Ascending aorta (tissue), 2 donors: ENCODE results near the gene NCLN. TPM values are rescaled to one million over a fixed set of nuclear protein-coding genes. Genes with fewer than 3 reads are reported as not detected.

Experiments used
- DNase-seq, 2 donors: peaks; one replicate each; pipeline ENCODE4 v3.0.0-alpha.2; 2019; ENCODE audit warnings: low spot score in 2 of 2
- H3K27ac ChIP-seq, 2 donors: fragments of 200-600 bp; sonication (generic); one replicate each; pipeline ENCODE4 v1.5.1; 2016 to 2017; ENCODE audit warnings: mild to moderate bottlenecking in 1 of 2
- H3K27me3 ChIP-seq: fragments of 200-600 bp; sonication (generic); one replicate; pipeline ENCODE4 v1.5.1; 2017
- H3K36me3 ChIP-seq, 2 donors: fragments of 200-600 bp; sonication (generic); one replicate each; pipeline ENCODE4 v1.5.1; 2016
- H3K4me1 ChIP-seq, 2 donors: fragments of 200-600 bp; sonication (generic); one replicate each; pipeline ENCODE4 v1.5.1; 2016 to 2017; ENCODE audit warnings: mild to moderate bottlenecking in 1 of 2
- H3K4me3 ChIP-seq, 2 donors: fragments of 200-600 bp; sonication (generic); one replicate each; pipeline ENCODE4 v1.5.1; 2016 to 2017; ENCODE audit warnings: mild to moderate bottlenecking in 1 of 2
- H3K9me3 ChIP-seq, 2 donors: fragments of 200-600 bp; sonication (generic); one replicate each; pipeline ENCODE4 v1.5.1; 2016
- intact Hi-C: fragments of 100-400 bp; cut with DNase I; formaldehyde crosslinking; loops from one replicate; pipeline ENCODE4 v1.15.1; 2023
- total RNA-seq: library from RNA; depleted of rRNA; stranded (reverse); fragments of >200 nt; gene quantifications from one replicate; pipeline ENCODE4 v1.1.0, GENCODE V29; 2016
- TF ChIP-seq, protein P1 (sequence below), 3 experiments: fragments of 200-600 bp in 2 of 3; fragments of 450-650 bp in 1 of 3; sonication (generic) in 2 of 3; IDR thresholded peaks; one replicate each; pipeline ENCODE4 v1.5.1; 2016 to 2019; ENCODE audit warnings: antibody characterized with exemption in 3 of 3, mild to moderate bottlenecking in 1 of 3, moderate library complexity in 1 of 3

The NCLN gene
- total RNA-seq, 1 donor from 2014 or later, result 118 TPM

DNA sequence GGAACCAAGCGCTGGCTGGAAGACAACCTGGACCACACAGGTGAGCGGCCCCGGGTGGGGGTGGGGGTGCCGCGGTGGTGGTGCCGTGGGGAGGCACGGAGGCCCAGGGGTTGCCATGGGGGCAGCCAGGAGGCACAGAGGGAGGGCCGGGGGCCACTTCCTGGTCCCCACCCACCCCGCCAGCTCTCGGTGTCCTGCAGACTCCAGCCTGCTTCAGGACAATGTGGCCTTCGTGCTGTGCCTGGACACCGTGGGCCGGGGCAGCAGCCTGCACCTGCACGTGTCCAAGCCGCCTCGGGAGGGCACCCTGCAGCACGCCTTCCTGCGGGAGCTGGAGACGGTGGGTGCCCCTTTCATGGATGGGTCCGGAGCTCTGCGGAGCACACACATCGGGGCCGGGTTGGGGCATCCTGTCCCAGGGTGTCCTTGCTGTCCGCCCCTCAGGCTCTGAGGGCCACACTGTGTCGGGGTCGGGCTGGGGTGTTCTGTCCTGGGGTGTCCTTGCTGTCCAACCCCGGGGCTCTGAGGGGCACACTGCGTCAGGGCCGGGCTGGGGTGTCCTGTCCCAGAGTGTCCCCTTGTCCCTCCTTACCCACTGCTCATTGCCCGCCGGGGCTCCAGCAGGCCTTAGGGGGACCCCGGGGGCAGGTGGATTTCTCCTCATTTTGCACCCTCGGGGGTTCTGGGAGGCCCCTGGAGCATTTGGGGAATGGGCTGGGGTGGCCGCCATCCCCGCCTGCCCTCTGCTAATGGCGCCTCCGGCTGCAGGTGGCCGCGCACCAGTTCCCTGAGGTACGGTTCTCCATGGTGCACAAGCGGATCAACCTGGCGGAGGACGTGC lies 18.3 kb downstream of the NCLN start:
- Histone ChIP-seq H3K9me3 (no peaks in the 10 kb centered on the region), H3K27me3 (no peaks in the 10 kb centered on the region), H3K4me1 (no peaks in the 10 kb centered on the region), H3K4me3 (no peak overlapping the region), H3K36me3 (peaks cover 44 to 63% of the 10 kb centered on the region in 2 donors), H3K27ac (no peak overlapping the region)
- TF ChIP-seq, protein P1, sequence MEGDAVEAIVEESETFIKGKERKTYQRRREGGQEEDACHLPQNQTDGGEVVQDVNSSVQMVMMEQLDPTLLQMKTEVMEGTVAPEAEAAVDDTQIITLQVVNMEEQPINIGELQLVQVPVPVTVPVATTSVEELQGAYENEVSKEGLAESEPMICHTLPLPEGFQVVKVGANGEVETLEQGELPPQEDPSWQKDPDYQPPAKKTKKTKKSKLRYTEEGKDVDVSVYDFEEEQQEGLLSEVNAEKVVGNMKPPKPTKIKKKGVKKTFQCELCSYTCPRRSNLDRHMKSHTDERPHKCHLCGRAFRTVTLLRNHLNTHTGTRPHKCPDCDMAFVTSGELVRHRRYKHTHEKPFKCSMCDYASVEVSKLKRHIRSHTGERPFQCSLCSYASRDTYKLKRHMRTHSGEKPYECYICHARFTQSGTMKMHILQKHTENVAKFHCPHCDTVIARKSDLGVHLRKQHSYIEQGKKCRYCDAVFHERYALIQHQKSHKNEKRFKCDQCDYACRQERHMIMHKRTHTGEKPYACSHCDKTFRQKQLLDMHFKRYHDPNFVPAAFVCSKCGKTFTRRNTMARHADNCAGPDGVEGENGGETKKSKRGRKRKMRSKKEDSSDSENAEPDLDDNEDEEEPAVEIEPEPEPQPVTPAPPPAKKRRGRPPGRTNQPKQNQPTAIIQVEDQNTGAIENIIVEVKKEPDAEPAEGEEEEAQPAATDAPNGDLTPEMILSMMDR (IDR thresholded peaks at IDR 0.05), result no peak
- DNase-seq, result no peak
- intact Hi-C loops, result no loop called here

DNA sequence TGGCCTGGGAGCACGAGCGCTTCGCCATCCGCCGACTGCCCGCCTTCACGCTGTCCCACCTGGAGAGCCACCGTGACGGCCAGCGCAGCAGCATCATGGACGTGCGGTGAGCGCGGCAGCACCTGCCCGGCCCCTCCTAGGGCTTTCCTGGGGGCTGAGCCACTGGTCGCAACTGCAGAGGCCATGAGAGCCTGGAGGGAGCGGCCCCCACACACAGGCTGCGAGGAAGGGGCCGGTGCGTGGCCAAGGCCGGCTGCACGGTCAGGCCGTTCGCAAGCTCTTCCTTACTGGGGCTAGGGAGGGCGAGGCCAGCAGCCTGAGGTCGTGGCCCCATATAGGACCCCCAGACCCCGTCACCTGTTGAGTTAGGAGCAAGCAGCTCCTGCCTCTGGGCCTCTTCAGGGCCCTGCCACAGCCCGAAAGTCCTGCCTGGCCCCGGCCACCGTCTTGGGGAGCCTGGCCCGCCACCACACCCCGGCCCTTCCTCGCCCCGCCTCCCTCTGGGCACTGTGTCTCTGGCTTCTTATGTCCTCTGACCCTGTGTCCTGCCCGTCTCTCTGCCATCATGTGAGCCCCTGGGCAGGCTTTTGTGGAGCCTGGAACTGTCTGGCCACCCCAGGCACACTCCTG lies 19.0 kb downstream of the NCLN start:
- H3K4me3 ChIP-seq, result no peak overlapping the region
- no peaks in the 10 kb centered on the region for H3K9me3 ChIP-seq
- H3K27me3 ChIP-seq, result no peaks in the 10 kb centered on the region
- no peak for DNase-seq
- intact Hi-C loops, result no loop called here
- H3K27ac ChIP-seq, result no peak overlapping the region
- H3K36me3 ChIP-seq, result peaks cover 40 to 61% of the 10 kb centered on the region in 2 donors
- H3K4me1 ChIP-seq, result no peaks in the 10 kb centered on the region
- TF ChIP-seq, protein P1 (IDR thresholded peaks at IDR 0.05), result no peak

DNA sequence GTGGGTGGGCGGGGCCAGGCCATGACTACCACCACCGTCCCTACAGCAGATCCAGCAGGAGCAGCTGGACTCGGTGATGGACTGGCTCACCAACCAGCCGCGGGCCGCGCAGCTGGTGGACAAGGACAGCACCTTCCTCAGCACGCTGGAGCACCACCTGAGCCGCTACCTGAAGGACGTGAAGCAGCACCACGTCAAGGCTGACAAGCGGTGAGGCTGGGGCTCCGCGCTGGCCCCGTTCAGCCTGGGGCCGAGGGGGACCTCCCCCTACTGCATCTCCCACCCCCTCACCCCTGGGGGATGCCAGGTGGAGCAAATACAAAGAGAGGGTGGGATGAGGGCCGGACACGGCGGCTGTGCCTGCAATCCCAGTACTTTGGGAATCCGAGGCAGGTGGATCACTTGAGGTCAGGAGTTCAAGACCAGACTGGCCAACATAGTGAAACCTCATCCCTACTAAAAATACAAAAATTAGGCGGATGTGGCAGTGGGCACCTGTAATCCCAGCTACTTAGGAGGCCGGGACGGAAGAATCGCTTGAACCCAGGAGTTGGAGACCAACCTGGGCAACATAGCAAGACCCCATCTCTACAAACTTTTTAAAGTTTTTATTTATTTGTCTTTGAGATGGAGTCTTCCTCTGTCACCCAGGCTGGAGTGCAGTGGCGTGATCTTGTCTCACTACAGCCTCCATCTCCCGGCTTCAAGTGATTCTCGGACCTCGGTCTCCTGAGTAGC lies 20.7 kb downstream of the NCLN start:
- DNase-seq, result no peak
- Histone ChIP-seq H3K4me1 (no peaks in the 10 kb centered on the region), H3K27ac (no peak overlapping the region), H3K9me3 (no peaks in the 10 kb centered on the region), H3K36me3 (peaks cover 40 to 56% of the 10 kb centered on the region in 2 donors), H3K4me3 (no peak overlapping the region), H3K27me3 (no peaks in the 10 kb centered on the region)
- intact Hi-C loops, result no loop called here
- TF ChIP-seq, protein P1 (IDR thresholded peaks at IDR 0.05), result no peak

DNA sequence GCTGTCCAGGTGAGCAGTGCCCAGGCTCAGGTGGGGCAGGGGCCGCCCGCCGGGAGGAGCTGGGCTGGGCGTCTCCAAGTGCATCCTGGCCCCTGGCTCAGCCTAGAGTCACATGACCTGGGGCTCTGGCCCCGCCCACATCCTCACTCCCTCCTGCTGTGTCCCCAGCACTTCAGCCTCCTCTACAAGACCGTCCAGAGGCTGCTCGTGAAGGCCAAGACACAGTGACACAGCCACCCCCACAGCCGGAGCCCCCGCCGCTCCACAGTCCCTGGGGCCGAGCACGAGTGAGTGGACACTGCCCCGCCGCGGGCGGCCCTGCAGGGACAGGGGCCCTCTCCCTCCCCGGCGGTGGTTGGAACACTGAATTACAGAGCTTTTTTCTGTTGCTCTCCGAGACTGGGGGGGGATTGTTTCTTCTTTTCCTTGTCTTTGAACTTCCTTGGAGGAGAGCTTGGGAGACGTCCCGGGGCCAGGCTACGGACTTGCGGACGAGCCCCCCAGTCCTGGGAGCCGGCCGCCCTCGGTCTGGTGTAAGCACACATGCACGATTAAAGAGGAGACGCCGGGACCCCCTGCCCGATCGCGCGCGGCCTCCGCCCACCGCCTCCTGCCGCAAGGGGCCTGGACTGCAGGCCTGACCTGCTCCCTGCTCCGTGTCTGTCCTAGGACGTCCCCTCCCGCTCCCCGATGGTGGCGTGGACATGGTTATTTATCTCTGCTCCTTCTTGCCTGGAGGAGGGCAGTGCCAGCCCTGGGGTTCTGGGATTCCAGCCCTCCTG lies 21.9 kb downstream of the NCLN start:
- TF ChIP-seq, protein P1 (IDR thresholded peaks at IDR 0.05), result no peak
- intact Hi-C loops, result no loop called here
- H3K27ac ChIP-seq, result no peak overlapping the region
- no peaks in the 10 kb centered on the region for H3K9me3 ChIP-seq
- no peaks in the 10 kb centered on the region for H3K4me1 ChIP-seq
- H3K27me3 ChIP-seq, result no peaks in the 10 kb centered on the region
- H3K4me3 ChIP-seq, result no peak overlapping the region
- DNase-seq, result no peak
- peaks cover 40 to 51% of the 10 kb centered on the region in 2 donors for H3K36me3 ChIP-seq
